Esophagus muscularis mucosa (tissue), 4 donors: ENCODE measurements around the gene ZNF385C. TPM values are rescaled to one million over a fixed set of nuclear protein-coding genes. Genes with fewer than 3 reads are reported as not detected.

Experiments used
- DNase-seq: peaks from one replicate; pipeline ENCODE4 v3.0.0-alpha.2; 2017; ENCODE audit errors: extremely low spot score
- H3K27ac ChIP-seq, 4 donors: fragments of 200-600 bp; sonication (generic); replicated peaks in 1 of 4; 1 replicate in 3 of 4; 2 replicates in 1 of 4; pipeline ENCODE4 v1.5.1; 2016 to 2019; ENCODE audit warnings: mild to moderate bottlenecking in 1 of 4
- H3K27me3 ChIP-seq, 4 donors: fragments of 200-600 bp; sonication (generic); one replicate each; pipeline versions ENCODE4 v1.5.1 to v1.6.0; 2016 to 2019
- H3K36me3 ChIP-seq, 4 donors: fragments of 200-600 bp; sonication (generic); one replicate each; pipeline ENCODE4 v1.5.1; 2016 to 2019
- H3K4me1 ChIP-seq, 4 donors: fragments of 200-600 bp; sonication (generic); one replicate each; pipeline ENCODE4 v1.5.1; 2016 to 2019
- H3K4me3 ChIP-seq, 4 donors: fragments of 200-600 bp; sonication (generic); 1 replicate in 2 of 4; 2 replicates in 2 of 4; pipeline ENCODE4 v1.5.1; 2016 to 2019; ENCODE audit warnings: mild to moderate bottlenecking in 4 of 4, moderate library complexity in 1 of 4
- H3K9me3 ChIP-seq, 4 donors: fragments of 200-600 bp; sonication (generic); 1 replicate in 3 of 4; 2 replicates in 1 of 4; pipeline ENCODE4 v1.5.1; 2016 to 2019
- EP300 ChIP-seq: sonication (generic); formaldehyde crosslinking; IDR thresholded peaks from one replicate; pipeline ENCODE4 v1.6.1; 2017; ENCODE audit warnings: antibody characterized with exemption
- POLR2A ChIP-seq: fragments of 450-650 bp; IDR thresholded peaks from one replicate; pipeline ENCODE4 v1.6.1; 2017; ENCODE audit warnings: antibody characterized with exemption, moderate library complexity, mild to moderate bottlenecking, low read depth
- POLR2AphosphoS5 ChIP-seq, 2 donors: sonication (generic); formaldehyde crosslinking; IDR thresholded peaks; one replicate each; pipeline ENCODE4 v1.6.1; 2017; ENCODE audit warnings: antibody characterized with exemption in 2 of 2
- WGBS: methylation state at CpG from one replicate; pipeline ENCODE4 v1.1.5; 2018; 5-methylcytosine and 5-hydroxymethylcytosine counted together
- intact Hi-C: fragments of 100-400 bp; cut with DNase I; formaldehyde crosslinking; loops from one replicate; pipeline ENCODE4 v1.15.1; 2023
- total RNA-seq, 4 donors: library from RNA; depleted of rRNA; stranded (reverse); fragments of >200 nt; gene quantifications; one replicate each; pipeline versions ENCODE4 v1.1.0 to v1.2.1, GENCODE V29; 2016
- TF ChIP-seq, protein P1 (sequence below), 3 experiments: fragments of 200-600 bp in 2 of 3; fragments of 450-650 bp in 1 of 3; sonication (generic) in 2 of 3; IDR thresholded peaks; one replicate each; pipeline ENCODE4 v1.5.1; 2017 to 2019; ENCODE audit warnings: antibody characterized with exemption in 3 of 3, mild to moderate bottlenecking in 2 of 3, moderate library complexity in 1 of 3

The ZNF385C gene
- total RNA-seq, 4 donors from 2014 or later: 0.39 to 0.42 TPM; not detected in 2

DNA sequence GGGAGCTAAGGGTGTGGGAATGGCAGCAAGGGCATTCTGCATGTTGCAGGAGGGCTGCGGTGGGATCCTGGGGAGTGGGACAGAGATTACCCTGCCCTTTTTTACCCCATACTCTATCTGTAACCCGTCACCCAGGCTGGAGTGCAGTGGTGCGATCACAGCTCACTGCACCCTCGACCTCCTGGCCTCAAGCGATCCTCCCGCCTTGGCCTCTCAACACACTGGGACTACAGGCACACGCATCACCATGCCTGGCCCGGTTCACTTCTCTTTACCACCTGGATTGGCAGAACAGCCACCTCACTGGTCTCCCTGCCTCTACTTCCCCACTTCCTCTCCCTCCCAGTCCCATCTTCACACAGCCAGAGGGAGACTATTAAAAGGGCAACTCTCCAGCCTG is 9.5 kb downstream of the ZNF385C start:
- intact Hi-C loops: no loop called here
- Histone ChIP-seq H3K27ac (no peak overlapping the region), H3K36me3 (no peaks in the 10 kb centered on the region), H3K9me3 (no peaks in the 10 kb centered on the region), H3K4me3 (peak overlapping the region in 2 of 4 donors; percentile 2 to 11), H3K27me3 (peaks cover 0 to 37% (median 2%) of the 10 kb centered on the region in 4 donors), H3K4me1 (no peaks in the 10 kb centered on the region)
- no peak for DNase-seq
- TF ChIP-seq POLR2A: no peak
- TF ChIP-seq EP300: no peak
- TF ChIP-seq POLR2AphosphoS5 (IDR thresholded peaks at IDR 0.05): no peak
- TF ChIP-seq, protein P1, sequence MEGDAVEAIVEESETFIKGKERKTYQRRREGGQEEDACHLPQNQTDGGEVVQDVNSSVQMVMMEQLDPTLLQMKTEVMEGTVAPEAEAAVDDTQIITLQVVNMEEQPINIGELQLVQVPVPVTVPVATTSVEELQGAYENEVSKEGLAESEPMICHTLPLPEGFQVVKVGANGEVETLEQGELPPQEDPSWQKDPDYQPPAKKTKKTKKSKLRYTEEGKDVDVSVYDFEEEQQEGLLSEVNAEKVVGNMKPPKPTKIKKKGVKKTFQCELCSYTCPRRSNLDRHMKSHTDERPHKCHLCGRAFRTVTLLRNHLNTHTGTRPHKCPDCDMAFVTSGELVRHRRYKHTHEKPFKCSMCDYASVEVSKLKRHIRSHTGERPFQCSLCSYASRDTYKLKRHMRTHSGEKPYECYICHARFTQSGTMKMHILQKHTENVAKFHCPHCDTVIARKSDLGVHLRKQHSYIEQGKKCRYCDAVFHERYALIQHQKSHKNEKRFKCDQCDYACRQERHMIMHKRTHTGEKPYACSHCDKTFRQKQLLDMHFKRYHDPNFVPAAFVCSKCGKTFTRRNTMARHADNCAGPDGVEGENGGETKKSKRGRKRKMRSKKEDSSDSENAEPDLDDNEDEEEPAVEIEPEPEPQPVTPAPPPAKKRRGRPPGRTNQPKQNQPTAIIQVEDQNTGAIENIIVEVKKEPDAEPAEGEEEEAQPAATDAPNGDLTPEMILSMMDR (IDR thresholded peaks at IDR 0.05): no peak
- 89% methylated on average over 8 of the region's 8 CpGs for WGBS

GRCh38 chr17:42087736-42088705 is 10.3 kb downstream of the ZNF385C start:
- intact Hi-C loops: no loop called here
- peaks cover 0 to 33% (median 2%) of the 10 kb centered on the region in 4 donors for H3K27me3 ChIP-seq
- DNase-seq: no peak
- no peak for TF ChIP-seq POLR2A
- TF ChIP-seq EP300: no peak
- TF ChIP-seq POLR2AphosphoS5 (IDR thresholded peaks at IDR 0.05): no peak
- TF ChIP-seq, protein P1 (IDR thresholded peaks at IDR 0.05): no peak
- no peaks in the 10 kb centered on the region for H3K36me3 ChIP-seq
- H3K4me1 ChIP-seq: no peaks in the 10 kb centered on the region
- WGBS: 77% methylated on average over 7 of the region's 20 CpGs
- H3K27ac ChIP-seq: no peak overlapping the region
- H3K9me3 ChIP-seq: no peaks in the 10 kb centered on the region
- peak overlapping the region in 2 of 4 donors; percentile 2 to 11 for H3K4me3 ChIP-seq

- peaks cover 0 to 24% (median 2%) of the 10 kb centered on the region in 4 donors for H3K27me3 ChIP-seq
- no peaks in the 10 kb centered on the region for H3K9me3 ChIP-seq
- intact Hi-C loops: no loop called here
- no peak for DNase-seq
- no peak overlapping the region for H3K27ac ChIP-seq
- H3K4me1 ChIP-seq: no peaks in the 10 kb centered on the region
- 69% methylated on average over 7 of the region's 7 CpGs for WGBS
- TF ChIP-seq, protein P1 (IDR thresholded peaks at IDR 0.05): no peak
- H3K4me3 ChIP-seq: no peak overlapping the region
- H3K36me3 ChIP-seq: no peaks in the 10 kb centered on the region
Measured at GRCh38 chr17:42087042-42087701, 11.1 kb downstream of the ZNF385C start.

DNA sequence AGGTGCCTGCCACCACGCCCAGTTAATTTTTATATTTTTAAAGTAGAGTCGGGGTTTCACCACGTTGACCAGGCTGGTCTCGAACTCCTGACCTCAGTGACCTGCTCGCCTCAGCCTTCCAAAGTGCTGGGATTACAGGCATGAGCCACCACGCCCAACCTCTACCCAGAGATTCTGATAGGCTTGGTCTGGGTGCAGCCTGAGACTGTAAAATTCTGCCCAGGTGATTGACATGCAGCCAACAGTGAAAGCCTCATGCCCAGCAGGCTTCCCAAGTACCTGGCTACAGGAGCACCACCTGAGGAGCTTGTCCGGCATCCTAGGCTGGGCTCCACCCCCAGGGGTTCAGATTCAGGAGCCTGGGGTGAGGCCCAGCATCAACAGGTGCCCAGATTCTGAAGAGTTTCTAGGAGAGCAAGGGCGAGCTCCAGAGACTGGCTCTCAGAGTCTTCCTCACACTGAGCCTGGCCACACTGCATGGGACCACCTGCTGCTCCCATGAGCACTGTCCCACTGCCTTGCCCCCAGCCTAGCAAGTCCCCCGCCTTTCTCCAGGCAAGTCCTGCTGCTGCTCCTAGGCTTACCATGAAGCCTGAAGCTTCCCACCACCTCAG is 16.6 kb downstream of the ZNF385C start:
- 93% methylated on average over 7 of the region's 9 CpGs for WGBS
- H3K4me1 ChIP-seq: no peaks in the 10 kb centered on the region
- intact Hi-C loops: no loop called here
- no peak overlapping the region for H3K4me3 ChIP-seq
- no peak for DNase-seq
- no peak overlapping the region for H3K27ac ChIP-seq
- H3K27me3 ChIP-seq: peaks cover 0 to 13% (median 0%) of the 10 kb centered on the region in 4 donors
- no peaks in the 10 kb centered on the region for H3K9me3 ChIP-seq
- no peak for TF ChIP-seq POLR2A
- TF ChIP-seq EP300: no peak
- TF ChIP-seq, protein P1 (IDR thresholded peaks at IDR 0.05): no peak
- no peak for TF ChIP-seq POLR2AphosphoS5 (IDR thresholded peaks at IDR 0.05)
- no peaks in the 10 kb centered on the region for H3K36me3 ChIP-seq
